ENCODE data around the gene MCM7.

DNA sequence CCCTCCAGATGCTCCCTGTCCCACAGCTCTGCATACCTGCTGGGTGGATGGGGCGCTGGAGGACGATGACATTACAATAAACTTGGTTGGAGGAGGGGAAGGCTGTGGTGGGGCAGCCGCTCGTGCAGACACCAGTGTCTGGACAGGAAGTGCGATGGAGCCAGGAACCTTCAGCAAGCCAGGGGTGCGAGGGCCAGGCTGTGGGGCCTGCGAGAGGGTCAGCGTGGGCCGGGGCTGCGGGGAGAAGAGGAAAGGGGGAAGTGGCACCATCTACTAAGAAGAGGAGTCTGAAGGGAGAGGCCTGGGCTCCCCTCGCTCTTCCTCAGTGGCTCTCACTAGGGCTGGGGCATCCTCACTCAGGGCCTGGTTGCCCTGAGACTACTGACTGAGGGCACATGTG lies 6.7 kb upstream of the MCM7 start:
- TF ChIP-seq POLR2AphosphoS5 (IDR thresholded peaks at IDR 0.05; ENCODE audit: low read depth, low read length) (no peak), TEAD4 (IDR thresholded peaks at IDR 0.05; ENCODE audit: borderline replicate concordance, insufficient read depth) (no peak), CHD2 (IDR thresholded peaks at IDR 0.05; ENCODE audit: low read length, partially characterized antibody) (no peak)
- TF ChIP-seq, protein P1, sequence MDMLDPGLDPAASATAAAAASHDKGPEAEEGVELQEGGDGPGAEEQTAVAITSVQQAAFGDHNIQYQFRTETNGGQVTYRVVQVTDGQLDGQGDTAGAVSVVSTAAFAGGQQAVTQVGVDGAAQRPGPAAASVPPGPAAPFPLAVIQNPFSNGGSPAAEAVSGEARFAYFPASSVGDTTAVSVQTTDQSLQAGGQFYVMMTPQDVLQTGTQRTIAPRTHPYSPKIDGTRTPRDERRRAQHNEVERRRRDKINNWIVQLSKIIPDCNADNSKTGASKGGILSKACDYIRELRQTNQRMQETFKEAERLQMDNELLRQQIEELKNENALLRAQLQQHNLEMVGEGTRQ (IDR thresholded peaks at IDR 0.05; ENCODE audit: borderline replicate concordance, low read depth, low read length): no peak
- TF ChIP-seq, protein P2, sequence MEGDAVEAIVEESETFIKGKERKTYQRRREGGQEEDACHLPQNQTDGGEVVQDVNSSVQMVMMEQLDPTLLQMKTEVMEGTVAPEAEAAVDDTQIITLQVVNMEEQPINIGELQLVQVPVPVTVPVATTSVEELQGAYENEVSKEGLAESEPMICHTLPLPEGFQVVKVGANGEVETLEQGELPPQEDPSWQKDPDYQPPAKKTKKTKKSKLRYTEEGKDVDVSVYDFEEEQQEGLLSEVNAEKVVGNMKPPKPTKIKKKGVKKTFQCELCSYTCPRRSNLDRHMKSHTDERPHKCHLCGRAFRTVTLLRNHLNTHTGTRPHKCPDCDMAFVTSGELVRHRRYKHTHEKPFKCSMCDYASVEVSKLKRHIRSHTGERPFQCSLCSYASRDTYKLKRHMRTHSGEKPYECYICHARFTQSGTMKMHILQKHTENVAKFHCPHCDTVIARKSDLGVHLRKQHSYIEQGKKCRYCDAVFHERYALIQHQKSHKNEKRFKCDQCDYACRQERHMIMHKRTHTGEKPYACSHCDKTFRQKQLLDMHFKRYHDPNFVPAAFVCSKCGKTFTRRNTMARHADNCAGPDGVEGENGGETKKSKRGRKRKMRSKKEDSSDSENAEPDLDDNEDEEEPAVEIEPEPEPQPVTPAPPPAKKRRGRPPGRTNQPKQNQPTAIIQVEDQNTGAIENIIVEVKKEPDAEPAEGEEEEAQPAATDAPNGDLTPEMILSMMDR (IDR thresholded peaks at IDR 0.05): no peak

All from SK-N-SH (cell line).